Measurements from ENCODE around the gene FYB1. TPM values are rescaled to one million over a fixed set of nuclear protein-coding genes. Genes with fewer than 3 reads are reported as not detected.
"Not testable (repeated sequence)": the region's sequence is repeated elsewhere in the genome, so short reads cannot be mapped to it uniquely, and the experiment has no call there.

FYB1 gene
- total RNA-seq, 1 donor from 2014 or later: not detected

DNA sequence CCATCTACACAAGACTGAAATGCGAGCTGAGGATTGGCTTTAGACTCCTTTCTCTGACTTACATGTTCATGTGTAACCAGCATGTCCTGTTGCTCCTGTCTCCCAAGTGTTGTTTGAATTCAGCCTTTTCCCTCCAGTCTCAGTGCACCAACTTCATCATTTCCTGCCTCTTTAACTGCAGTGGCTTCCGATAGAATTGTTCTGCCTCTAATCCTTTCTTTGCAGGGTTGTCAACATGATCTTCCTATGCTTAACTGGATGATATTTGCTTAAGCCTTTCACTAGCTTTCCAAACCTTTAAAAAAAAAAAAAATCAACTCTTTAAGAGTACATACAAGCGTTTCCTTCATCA lies 6.7 kb upstream of the FYB1 start:
- H3K36me3 ChIP-seq (ENCODE audit: control insufficient read depth, insufficient read depth, low read length): no peaks in the 10 kb centered on the region
- H3K27me3 ChIP-seq (ENCODE audit: control insufficient read depth, insufficient read depth, low read length): no peaks in the 10 kb centered on the region
- DNase-seq (ENCODE audit: low read depth): no peak
- TF ChIP-seq, protein P1, sequence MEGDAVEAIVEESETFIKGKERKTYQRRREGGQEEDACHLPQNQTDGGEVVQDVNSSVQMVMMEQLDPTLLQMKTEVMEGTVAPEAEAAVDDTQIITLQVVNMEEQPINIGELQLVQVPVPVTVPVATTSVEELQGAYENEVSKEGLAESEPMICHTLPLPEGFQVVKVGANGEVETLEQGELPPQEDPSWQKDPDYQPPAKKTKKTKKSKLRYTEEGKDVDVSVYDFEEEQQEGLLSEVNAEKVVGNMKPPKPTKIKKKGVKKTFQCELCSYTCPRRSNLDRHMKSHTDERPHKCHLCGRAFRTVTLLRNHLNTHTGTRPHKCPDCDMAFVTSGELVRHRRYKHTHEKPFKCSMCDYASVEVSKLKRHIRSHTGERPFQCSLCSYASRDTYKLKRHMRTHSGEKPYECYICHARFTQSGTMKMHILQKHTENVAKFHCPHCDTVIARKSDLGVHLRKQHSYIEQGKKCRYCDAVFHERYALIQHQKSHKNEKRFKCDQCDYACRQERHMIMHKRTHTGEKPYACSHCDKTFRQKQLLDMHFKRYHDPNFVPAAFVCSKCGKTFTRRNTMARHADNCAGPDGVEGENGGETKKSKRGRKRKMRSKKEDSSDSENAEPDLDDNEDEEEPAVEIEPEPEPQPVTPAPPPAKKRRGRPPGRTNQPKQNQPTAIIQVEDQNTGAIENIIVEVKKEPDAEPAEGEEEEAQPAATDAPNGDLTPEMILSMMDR (IDR thresholded peaks at IDR 0.05; ENCODE audit: insufficient read depth, low read length, poor library complexity, severe bottlenecking): no peak
- H3K4me3 ChIP-seq (ENCODE audit: low read depth, low read length): no peak overlapping the region

DNA sequence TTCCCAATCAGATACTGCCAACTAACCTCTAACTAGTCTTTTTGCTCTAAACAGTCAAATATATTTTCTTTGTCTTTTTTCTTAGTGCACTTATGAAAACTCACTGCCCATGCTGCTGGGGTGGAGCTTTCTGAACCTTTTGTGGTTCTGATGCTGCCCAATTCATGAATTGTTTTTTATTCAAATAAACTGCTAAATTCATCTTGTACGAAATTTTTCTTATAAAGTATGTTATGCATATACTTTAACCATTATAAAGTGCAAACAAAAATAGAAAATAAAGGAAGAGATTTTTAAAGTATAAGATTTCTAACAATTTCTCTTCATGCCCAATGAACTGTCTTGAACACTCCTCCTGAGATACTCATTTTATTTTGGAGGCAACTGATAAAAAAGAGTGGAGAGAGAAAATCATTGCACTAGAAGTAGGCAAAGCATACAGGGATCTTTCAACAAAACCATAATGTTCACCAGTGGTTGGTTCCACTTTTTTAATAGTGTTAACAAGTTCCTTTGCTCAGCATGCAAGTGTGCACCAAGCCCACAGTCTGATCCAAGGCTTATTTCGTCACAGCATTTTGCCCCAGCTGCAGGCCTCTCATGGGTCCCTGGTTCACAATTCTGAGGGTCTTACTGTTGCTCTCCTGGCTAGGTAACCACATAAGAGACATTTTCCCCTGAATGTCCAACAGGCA lies 6.2 kb upstream of the FYB1 start:
- DNase-seq (ENCODE audit: low read depth): no peak
- Histone ChIP-seq H3K27me3 (ENCODE audit: control insufficient read depth, insufficient read depth, low read length) (no peaks in the 10 kb centered on the region), H3K4me3 (ENCODE audit: low read depth, low read length) (no peak overlapping the region), H3K36me3 (ENCODE audit: control insufficient read depth, insufficient read depth, low read length) (no peaks in the 10 kb centered on the region)
- TF ChIP-seq, protein P1 (IDR thresholded peaks at IDR 0.05; ENCODE audit: insufficient read depth, low read length, poor library complexity, severe bottlenecking): no peak

DNA sequence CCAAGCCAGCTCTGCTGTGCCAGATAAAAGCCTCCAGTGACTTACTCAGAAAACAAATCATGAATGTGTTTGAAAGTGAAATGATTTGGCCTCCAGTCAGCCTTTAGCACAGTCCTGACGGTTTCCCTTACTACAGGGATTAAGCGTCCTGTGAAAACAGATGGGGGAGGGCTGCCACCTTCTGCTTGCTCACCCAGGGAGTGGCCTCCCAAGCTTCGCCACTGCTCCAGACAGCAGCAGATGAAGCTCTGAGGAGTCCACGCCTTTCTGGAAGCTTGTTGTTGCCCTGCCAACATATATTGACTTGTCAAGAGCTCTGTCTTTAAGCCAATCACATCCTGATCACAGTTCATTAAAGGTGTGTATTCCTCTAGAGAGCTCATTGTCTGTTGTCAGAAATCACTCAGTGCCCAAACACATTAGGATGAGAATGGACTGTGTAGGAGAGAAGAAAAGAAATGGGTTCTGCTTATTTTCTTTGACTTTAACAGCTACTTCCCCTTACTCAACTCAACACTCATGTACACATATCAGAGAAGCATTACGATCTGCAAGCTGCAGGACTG lies 4.9 kb upstream of the FYB1 start:
- TF ChIP-seq, protein P1 (IDR thresholded peaks at IDR 0.05; ENCODE audit: insufficient read depth, low read length, poor library complexity, severe bottlenecking): no peak
- no peak for DNase-seq (ENCODE audit: low read depth)
- Histone ChIP-seq H3K36me3 (ENCODE audit: control insufficient read depth, insufficient read depth, low read length) (no peaks in the 10 kb centered on the region), H3K4me3 (ENCODE audit: low read depth, low read length) (no peak overlapping the region), H3K27me3 (ENCODE audit: control insufficient read depth, insufficient read depth, low read length) (no peaks in the 10 kb centered on the region)

DNA sequence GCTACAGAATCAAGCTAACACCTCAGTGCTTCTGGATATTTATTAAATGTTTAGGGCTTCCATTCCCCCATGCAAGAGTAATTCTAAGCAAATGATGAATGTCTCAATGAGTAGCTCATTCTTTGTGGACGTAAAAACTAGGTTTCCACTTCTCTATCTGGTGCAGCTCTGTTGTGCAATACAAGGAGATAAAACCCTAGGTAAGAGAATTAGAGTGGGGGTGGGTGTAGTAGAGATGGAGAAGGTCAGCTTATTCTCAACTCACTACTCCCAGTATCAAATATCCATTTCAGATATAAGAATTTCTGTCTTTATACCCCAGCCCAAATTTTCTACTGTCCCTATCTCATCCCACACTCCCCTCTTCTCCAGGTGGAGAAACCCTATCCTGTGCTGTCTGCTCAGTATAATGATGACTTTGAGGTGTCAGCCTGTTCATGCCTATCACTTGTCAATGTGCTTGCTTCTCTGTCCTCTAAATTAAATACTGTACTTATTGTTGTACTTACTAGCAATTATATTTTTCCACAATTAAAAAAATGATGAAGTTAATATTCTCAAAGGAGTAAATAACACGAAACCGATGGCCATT lies 4.3 kb upstream of the FYB1 start:
- H3K36me3 ChIP-seq (ENCODE audit: control insufficient read depth, insufficient read depth, low read length): no peaks in the 10 kb centered on the region
- no peak for DNase-seq (ENCODE audit: low read depth)
- no peak overlapping the region for H3K4me3 ChIP-seq (ENCODE audit: low read depth, low read length)
- H3K27me3 ChIP-seq (ENCODE audit: control insufficient read depth, insufficient read depth, low read length): no peaks in the 10 kb centered on the region
- TF ChIP-seq, protein P1 (IDR thresholded peaks at IDR 0.05; ENCODE audit: insufficient read depth, low read length, poor library complexity, severe bottlenecking): no peak

DNA sequence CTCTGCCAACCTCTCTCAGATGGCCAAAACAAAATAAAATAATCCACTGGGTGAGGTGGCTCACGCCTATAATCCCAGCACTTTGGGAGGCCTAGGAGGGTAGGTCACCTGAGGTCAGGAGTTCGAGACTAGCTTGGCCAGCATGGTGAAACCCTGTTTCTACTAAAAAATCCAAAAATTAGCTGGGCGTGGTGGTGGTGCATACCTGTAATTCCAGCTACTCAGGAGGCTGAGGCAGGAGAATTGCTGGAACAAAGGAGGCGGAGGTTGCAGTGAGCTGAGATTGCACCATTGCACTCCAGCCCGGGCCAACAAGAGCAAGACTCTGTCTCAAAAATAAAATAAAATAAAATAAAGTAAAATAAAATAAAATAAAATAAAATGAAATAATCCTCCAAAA lies 2.3 kb upstream of the FYB1 start:
- H3K27me3 ChIP-seq (ENCODE audit: control insufficient read depth, insufficient read depth, low read length); H3K36me3 ChIP-seq (ENCODE audit: control insufficient read depth, insufficient read depth, low read length); DNase-seq (ENCODE audit: low read depth); H3K4me3 ChIP-seq (ENCODE audit: low read depth, low read length): not testable (repeated sequence)

DNA sequence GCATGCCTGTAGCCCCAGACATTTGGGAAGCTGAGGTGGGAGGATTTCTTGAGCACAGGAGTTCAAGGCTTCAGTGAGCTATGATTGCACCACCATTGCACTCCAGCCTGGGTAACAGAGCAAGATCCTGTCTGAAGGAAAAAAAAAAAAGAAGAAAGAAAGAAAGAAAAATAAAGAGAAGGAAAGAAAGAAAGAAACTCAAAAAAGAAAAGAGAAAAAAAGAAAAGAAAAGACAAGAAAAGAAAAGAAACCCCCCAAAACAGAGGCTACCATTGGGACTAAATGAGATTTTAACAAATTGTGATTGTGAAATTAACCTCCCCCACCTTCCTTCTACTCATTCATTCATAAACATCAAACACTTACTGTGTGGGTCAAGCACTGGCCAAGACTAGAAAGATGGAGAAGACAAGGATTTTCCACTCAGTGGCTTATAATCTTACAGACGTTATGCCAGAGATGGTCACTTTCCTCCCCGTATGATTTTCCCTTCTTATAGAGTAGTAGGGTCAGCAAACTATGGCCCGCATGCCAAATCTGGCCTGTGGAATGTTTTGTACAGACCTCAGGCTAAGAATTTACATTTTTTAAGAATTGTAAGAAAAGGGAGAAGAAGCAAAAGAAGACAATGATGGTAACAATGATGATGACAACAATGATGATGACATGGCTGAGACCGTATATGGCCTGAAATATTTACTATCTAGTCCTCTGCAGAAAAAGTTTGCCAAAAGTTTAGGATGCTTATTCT lies 1.1 kb upstream of the FYB1 start:
- no peak for DNase-seq (ENCODE audit: low read depth)
- TF ChIP-seq, protein P1 (IDR thresholded peaks at IDR 0.05; ENCODE audit: insufficient read depth, low read length, poor library complexity, severe bottlenecking): no peak
- Histone ChIP-seq H3K36me3 (ENCODE audit: control insufficient read depth, insufficient read depth, low read length) (no peaks in the 10 kb centered on the region), H3K4me3 (ENCODE audit: low read depth, low read length) (no peak overlapping the region), H3K27me3 (ENCODE audit: control insufficient read depth, insufficient read depth, low read length) (no peaks in the 10 kb centered on the region)

Measured in kidney epithelial cell (primary cell).